H1 (cell line): ENCODE data around the gene RGL3. TPM values are rescaled to one million over a fixed set of nuclear protein-coding genes. Genes with fewer than 3 reads are reported as not detected.

Experiments used
- CEBPB ChIP-seq: IDR thresholded peaks from 2 replicates; pipeline ENCODE4 v1.6.1; 2012; ENCODE audit warnings: low read depth, low read length
- KDM1A ChIP-seq: fragments of 200-600, 300-600 bp; sonication (generic); IDR thresholded peaks from 2 replicates; pipeline ENCODE4 v1.7.1; 2016; ENCODE audit warnings: mild to moderate bottlenecking, low read length, borderline replicate concordance
- POLR2A ChIP-seq, 2 experiments: IDR thresholded peaks; 1 replicate in 1 of 2; 2 replicates in 1 of 2; pipeline ENCODE4 v1.6.1; 2011; ENCODE audit warnings: low read depth in 2 of 2, low read length in 2 of 2, mild to moderate bottlenecking in 2 of 2; ENCODE audit errors: control extremely low read depth in 1 of 2
- POLR2AphosphoS5 ChIP-seq: IDR thresholded peaks from 2 replicates; pipeline ENCODE4 v1.6.1; 2011; ENCODE audit warnings: low read depth, low read length
- RXRA ChIP-seq: IDR thresholded peaks from 2 replicates; pipeline ENCODE4 v1.6.1; 2011; ENCODE audit warnings: low read depth, mild to moderate bottlenecking, low read length, moderate library complexity; ENCODE audit not compliant: insufficient read depth
- SIRT6 ChIP-seq: IDR thresholded peaks from one replicate; pipeline ENCODE4 v1.7.1; 2012; ENCODE audit warnings: low read length, inconsistent platforms
- polyA plus RNA-seq, 7 experiments: library from polyadenylated mRNA; depleted of rRNA in 3 of 7; stranded (reverse) in 5 of 7; unstranded in 2 of 7; fragments of >200 nt in 5 of 7; fragments of 200-250 nt in 2 of 7; gene quantifications; 1 replicate in 5 of 7; 2 replicates in 1 of 7; 4 replicates in 1 of 7; pipeline versions ENCODE4 v1.2.1 to v1.2.3, GENCODE V29; 2011 to 2013; ENCODE audit warnings: missing spikeins in 2 of 7, mixed read lengths in 2 of 7
- small RNA-seq: library from polyadenylated mRNA; stranded (forward); fragments of <200 nt; extraction: miRNeasy Mini kit (QIAGEN cat#:217004); gene quantifications from one replicate; pipeline ENCODE3, GENCODE V24; 2013; ENCODE audit not compliant: insufficient read depth
- total RNA-seq: library from RNA; stranded (reverse); fragmentation: NEBNext Ultra II Directional; extraction: Animal tissue kit (Norgen Biotek cat#: 25700); gene quantifications from 2 replicates; pipeline ENCODE4 v1.2.1, GENCODE V29; 2021
- TF ChIP-seq, protein P1 (sequence below): IDR thresholded peaks from 2 replicates; pipeline ENCODE4 v1.6.1; 2011; ENCODE audit warnings: low read length, improper control_type of control experiment

Gene RGL3
- total and polyA plus RNA-seq, 2 of the 8 experiments (the other 6 are each of a cell fraction or from before 2014, with no cell fraction given) = 36.9 to 40.9 TPM

DNA sequence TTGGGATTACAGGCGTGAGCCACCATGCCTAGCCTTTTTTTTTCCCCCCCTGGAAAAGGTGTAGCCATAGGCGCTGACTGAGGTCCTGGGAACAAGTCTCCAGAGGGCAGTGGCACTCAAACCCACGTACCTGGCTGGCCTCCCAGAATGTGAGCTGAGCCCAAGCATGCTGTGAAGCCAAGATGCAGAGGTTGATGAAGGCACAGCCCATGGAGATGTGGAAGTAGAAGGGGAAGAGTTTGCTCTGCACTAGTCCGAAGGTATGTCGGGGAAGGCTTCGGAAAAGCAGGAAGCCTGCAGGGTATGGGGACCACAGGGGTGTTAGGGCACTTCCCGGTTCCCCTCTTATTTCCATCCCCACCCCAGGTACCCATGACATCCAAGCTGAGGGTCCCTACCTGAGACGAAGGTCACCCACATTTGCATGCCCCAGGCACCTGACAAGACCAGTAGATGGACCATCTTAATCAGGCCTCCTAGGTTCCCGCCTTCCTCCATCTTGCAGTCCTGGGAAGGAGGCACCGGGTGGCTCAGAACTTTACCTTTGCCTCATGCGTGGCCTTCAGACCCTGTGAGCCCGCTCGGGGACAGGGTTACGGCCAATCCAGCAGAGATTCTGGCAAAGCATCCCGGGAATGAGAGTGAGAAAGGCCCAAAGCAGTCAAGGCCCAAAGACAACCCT, 73.9 kb downstream of the RGL3 start (continued):
- TF ChIP-seq POLR2A (IDR thresholded peaks at IDR 0.05; ENCODE audit: control extremely low read depth in 1 of 2, low read depth in 2 of 2, low read length in 2 of 2) (no peak), CEBPB (no peak), RXRA (no peak), POLR2AphosphoS5 (no peak), KDM1A (no peak), SIRT6 (no peak)
- TF ChIP-seq, protein P1, sequence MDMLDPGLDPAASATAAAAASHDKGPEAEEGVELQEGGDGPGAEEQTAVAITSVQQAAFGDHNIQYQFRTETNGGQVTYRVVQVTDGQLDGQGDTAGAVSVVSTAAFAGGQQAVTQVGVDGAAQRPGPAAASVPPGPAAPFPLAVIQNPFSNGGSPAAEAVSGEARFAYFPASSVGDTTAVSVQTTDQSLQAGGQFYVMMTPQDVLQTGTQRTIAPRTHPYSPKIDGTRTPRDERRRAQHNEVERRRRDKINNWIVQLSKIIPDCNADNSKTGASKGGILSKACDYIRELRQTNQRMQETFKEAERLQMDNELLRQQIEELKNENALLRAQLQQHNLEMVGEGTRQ = no peak

Small RNA genes within 50 kb of the gene (small RNA-seq; reads per million reads assigned to genes)
- not detected for gene RF00019

Other genes starting within 250 kb of the RGL3 start
- 42.3 and 47.9 TPM in 2 replicates for gene KANK2, start 221.8 kb downstream of the RGL3 start, total RNA-seq
- 25.2 and 47.7 TPM in 2 replicates for gene KANK2, start 221.8 kb downstream of the RGL3 start, polyA plus RNA-seq (2011; rRNA removed)
- gene ANGPTL8, start 179.7 kb downstream of the RGL3 start, total RNA-seq = not detected in 2 replicates
- gene ANGPTL8, start 179.7 kb downstream of the RGL3 start, polyA plus RNA-seq (2011; rRNA removed) = not detected in 2 replicates
- gene DOCK6, start 156.8 kb downstream of the RGL3 start, total RNA-seq = 44.1 and 54.7 TPM in 2 replicates
- 25.5 and 48.4 TPM in 2 replicates for gene DOCK6, start 156.8 kb downstream of the RGL3 start, polyA plus RNA-seq (2011; rRNA removed)
- gene TSPAN16, start 123.2 kb downstream of the RGL3 start, total RNA-seq = not detected in 2 replicates
- not detected in 2 replicates for gene TSPAN16, start 123.2 kb downstream of the RGL3 start, polyA plus RNA-seq (2011; rRNA removed)
- 23.8 and 24.4 TPM in 2 replicates for gene RAB3D, start 79.7 kb downstream of the RGL3 start, total RNA-seq
- 17.8 and 23.3 TPM in 2 replicates for gene RAB3D, start 79.7 kb downstream of the RGL3 start, polyA plus RNA-seq (2011; rRNA removed)
- 73.5 and 78.2 TPM in 2 replicates for gene TMEM205, start 73.0 kb downstream of the RGL3 start, total RNA-seq
- gene TMEM205, start 73.0 kb downstream of the RGL3 start, polyA plus RNA-seq (2011; rRNA removed) = 423 and 441 TPM in 2 replicates
- gene CCDC159, start 72.8 kb downstream of the RGL3 start, total RNA-seq = 4.0 and 5.5 TPM in 2 replicates
- gene CCDC159, start 72.8 kb downstream of the RGL3 start, polyA plus RNA-seq (2011; rRNA removed) = 5.4 and 7.1 TPM in 2 replicates
- gene PLPPR2, start 63.9 kb downstream of the RGL3 start, total RNA-seq = 9.5 and 11.7 TPM in 2 replicates
- 7.2 and 14.9 TPM in 2 replicates for gene PLPPR2, start 63.9 kb downstream of the RGL3 start, polyA plus RNA-seq (2011; rRNA removed)
- 3.1 and 3.2 TPM in 2 replicates for gene SWSAP1, start 44.6 kb downstream of the RGL3 start, total RNA-seq
- gene SWSAP1, start 44.6 kb downstream of the RGL3 start, polyA plus RNA-seq (2011; rRNA removed) = 5.1 and 5.2 TPM in 2 replicates
- gene EPOR, start 35.0 kb downstream of the RGL3 start, total RNA-seq = 13.1 and 13.9 TPM in 2 replicates
- gene EPOR, start 35.0 kb downstream of the RGL3 start, polyA plus RNA-seq (2011; rRNA removed) = 23.4 and 32.3 TPM in 2 replicates
- 1.6 and 2.2 TPM in 2 replicates for gene ODAD3, start 15.8 kb upstream of the RGL3 start, total RNA-seq
- 2.1 and 4.4 TPM in 2 replicates for gene ODAD3, start 15.8 kb upstream of the RGL3 start, polyA plus RNA-seq (2011; rRNA removed)
- gene PRKCSH, start 16.3 kb upstream of the RGL3 start, total RNA-seq = 337 and 341 TPM in 2 replicates
- 97.2 and 267 TPM in 2 replicates for gene PRKCSH, start 16.3 kb upstream of the RGL3 start, polyA plus RNA-seq (2011; rRNA removed)
- gene ELAVL3, start 61.7 kb upstream of the RGL3 start, total RNA-seq = 1.0 and 2.0 TPM in 2 replicates
- 0.80 and 1.2 TPM in 2 replicates for gene ELAVL3, start 61.7 kb upstream of the RGL3 start, polyA plus RNA-seq (2011; rRNA removed)
- 7.9 and 9.5 TPM in 2 replicates for gene ZNF653, start 86.5 kb upstream of the RGL3 start, total RNA-seq
- 7.0 and 13.0 TPM in 2 replicates for gene ZNF653, start 86.5 kb upstream of the RGL3 start, polyA plus RNA-seq (2011; rRNA removed)
- gene ECSIT, start 109.8 kb upstream of the RGL3 start, total RNA-seq = 53.5 and 55.7 TPM in 2 replicates
- gene ECSIT, start 109.8 kb upstream of the RGL3 start, polyA plus RNA-seq (2011; rRNA removed) = 74.1 and 118 TPM in 2 replicates
- 29.8 and 32.4 TPM in 2 replicates for gene CNN1, start 119.5 kb upstream of the RGL3 start, total RNA-seq
- gene CNN1, start 119.5 kb upstream of the RGL3 start, polyA plus RNA-seq (2011; rRNA removed) = 50.8 and 62.8 TPM in 2 replicates
- 84.2 and 88.4 TPM in 2 replicates for gene ELOF1, start 139.9 kb upstream of the RGL3 start, total RNA-seq
- 101 and 160 TPM in 2 replicates for gene ELOF1, start 139.9 kb upstream of the RGL3 start, polyA plus RNA-seq (2011; rRNA removed)
- 8.3 and 9.0 TPM in 2 replicates for gene ACP5, start 158.3 kb upstream of the RGL3 start, total RNA-seq
- 14.3 and 16.5 TPM in 2 replicates for gene ACP5, start 158.3 kb upstream of the RGL3 start, polyA plus RNA-seq (2011; rRNA removed)
- 13.7 and 15.8 TPM in 2 replicates for gene ZNF627, start 178.2 kb upstream of the RGL3 start, total RNA-seq
- gene ZNF627, start 178.2 kb upstream of the RGL3 start, polyA plus RNA-seq (2011; rRNA removed) = 5.4 and 7.2 TPM in 2 replicates